ENCODE measurements around the gene ERGIC1. TPM values are rescaled to one million over a fixed set of nuclear protein-coding genes. Genes with fewer than 3 reads are reported as not detected.

ERGIC1 gene
- total and polyA plus RNA-seq, 2 experiments from 2014 or later: 25.2 to 92.2 TPM

DNA sequence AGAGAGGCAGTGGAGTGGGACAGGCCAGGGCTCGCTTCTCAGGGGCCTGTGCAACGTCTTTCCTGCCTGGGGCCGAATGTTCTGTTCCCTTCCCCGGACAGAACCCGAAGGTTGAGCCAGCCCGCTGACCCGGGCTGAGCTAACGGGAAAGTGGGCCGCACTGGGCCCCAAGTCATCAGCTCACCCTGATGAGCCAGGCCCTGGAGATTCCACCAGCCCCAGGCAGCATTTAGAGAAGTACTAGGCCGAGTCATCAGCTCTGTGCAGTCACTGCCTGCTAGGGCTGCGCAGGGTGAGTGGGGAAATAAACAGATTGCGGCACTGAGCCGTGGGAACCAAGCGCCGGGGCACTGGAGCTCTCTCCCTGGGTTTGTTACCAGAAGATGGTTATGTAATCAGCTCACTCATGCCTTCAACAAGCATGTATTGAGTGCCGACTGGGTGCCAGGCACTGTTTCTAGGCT, 33.9 kb upstream of the ERGIC1 start:
- TF ChIP-seq EZH2phosphoT487 (IDR thresholded peaks at IDR 0.05; ENCODE audit: unreplicated experiment): no peak
- no peak for TF ChIP-seq ZNF114 (CRISPR knock-in tag; IDR thresholded peaks at IDR 0.05)
- TF ChIP-seq REST (IDR thresholded peaks at IDR 0.05; ENCODE audit: unreplicated experiment): no peak
- TF ChIP-seq JUNB (IDR thresholded peaks at IDR 0.05; ENCODE audit: unreplicated experiment): no peak
- no peak for TF ChIP-seq ZNF331 (CRISPR knock-in tag; IDR thresholded peaks at IDR 0.05; ENCODE audit: low read depth)
- no peak for TF ChIP-seq CREB1 (CRISPR knock-in tag; IDR thresholded peaks at IDR 0.05; ENCODE audit: low read depth)
- TF ChIP-seq POLR2AphosphoS5 (IDR thresholded peaks at IDR 0.05; ENCODE audit: low read depth): no peak
- TF ChIP-seq NANOG (IDR thresholded peaks at IDR 0.05; ENCODE audit: borderline replicate concordance): no peak
- no peak for TF ChIP-seq CTCF (conservative IDR thresholded peaks at IDR 0.05; ENCODE audit: low read depth in 2 of 2)
- TF ChIP-seq, protein P1, sequence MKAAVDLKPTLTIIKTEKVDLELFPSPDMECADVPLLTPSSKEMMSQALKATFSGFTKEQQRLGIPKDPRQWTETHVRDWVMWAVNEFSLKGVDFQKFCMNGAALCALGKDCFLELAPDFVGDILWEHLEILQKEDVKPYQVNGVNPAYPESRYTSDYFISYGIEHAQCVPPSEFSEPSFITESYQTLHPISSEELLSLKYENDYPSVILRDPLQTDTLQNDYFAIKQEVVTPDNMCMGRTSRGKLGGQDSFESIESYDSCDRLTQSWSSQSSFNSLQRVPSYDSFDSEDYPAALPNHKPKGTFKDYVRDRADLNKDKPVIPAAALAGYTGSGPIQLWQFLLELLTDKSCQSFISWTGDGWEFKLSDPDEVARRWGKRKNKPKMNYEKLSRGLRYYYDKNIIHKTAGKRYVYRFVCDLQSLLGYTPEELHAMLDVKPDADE (IDR thresholded peaks at IDR 0.05): no peak
- TF ChIP-seq ZNF462 (CRISPR knock-in tag; IDR thresholded peaks at IDR 0.05): no peak
- TF ChIP-seq STAT1 (IDR thresholded peaks at IDR 0.05; ENCODE audit: unreplicated experiment): no peak
- no peak overlapping the region for H3K27ac ChIP-seq (ENCODE audit: low read depth)

More for the DNA sequence above, 33.9 kb upstream of the ERGIC1 start:
- DNase-seq (ENCODE audit: low spot score): no peak
- H3K36me3 ChIP-seq (ENCODE audit: insufficient read depth): no peaks in the 10 kb centered on the region
- H3K4me1 ChIP-seq (ENCODE audit: insufficient read depth): peaks cover 8% of the 10 kb centered on the region; the same call in 1 of the 2 replicates
- Mint-ChIP-seq H3K27ac (no peak overlapping the region), H3K27me3 (ENCODE audit: insufficient read depth, low read depth, poor library complexity) (peaks cover 6% of the 10 kb centered on the region), H3K9me3 (no peaks in the 10 kb centered on the region), H3K36me3 (ENCODE audit: low read depth) (no peaks in the 10 kb centered on the region), H3K4me1 (peaks cover 8% of the 10 kb centered on the region), H3K4me3 (no peak overlapping the region)
- ATAC-seq: no peak
- no peaks in the 10 kb centered on the region; the same call in 1 of the 2 replicates for H4K20me1 ChIP-seq (replicated peaks; ENCODE audit: insufficient read depth)
- H3K4me3 ChIP-seq: no peak overlapping the region
- no peak overlapping the region for H3K4me2 ChIP-seq
- no peaks in the 10 kb centered on the region for H3K9me2 ChIP-seq (ENCODE audit: insufficient read depth)
- no peaks in the 10 kb centered on the region for H3F3A ChIP-seq (replicated peaks; ENCODE audit: low read depth)
- no peak overlapping the region for H2AFZ ChIP-seq
- no peaks in the 10 kb centered on the region for H3K79me2 ChIP-seq (replicated peaks; ENCODE audit: insufficient read depth)
- no peaks in the 10 kb centered on the region for H3K27me3 ChIP-seq (ENCODE audit: insufficient read depth)
